ENCODE results near the gene KIF6. TPM values are rescaled to one million over a fixed set of nuclear protein-coding genes. Genes with fewer than 3 reads are reported as not detected.

KIF6 gene
- total RNA-seq, 1 donor: 0.27 TPM

GRCh38 chr6:39590871-39591393 lies 134.3 kb downstream of the KIF6 start:
- TF ChIP-seq, protein P1, sequence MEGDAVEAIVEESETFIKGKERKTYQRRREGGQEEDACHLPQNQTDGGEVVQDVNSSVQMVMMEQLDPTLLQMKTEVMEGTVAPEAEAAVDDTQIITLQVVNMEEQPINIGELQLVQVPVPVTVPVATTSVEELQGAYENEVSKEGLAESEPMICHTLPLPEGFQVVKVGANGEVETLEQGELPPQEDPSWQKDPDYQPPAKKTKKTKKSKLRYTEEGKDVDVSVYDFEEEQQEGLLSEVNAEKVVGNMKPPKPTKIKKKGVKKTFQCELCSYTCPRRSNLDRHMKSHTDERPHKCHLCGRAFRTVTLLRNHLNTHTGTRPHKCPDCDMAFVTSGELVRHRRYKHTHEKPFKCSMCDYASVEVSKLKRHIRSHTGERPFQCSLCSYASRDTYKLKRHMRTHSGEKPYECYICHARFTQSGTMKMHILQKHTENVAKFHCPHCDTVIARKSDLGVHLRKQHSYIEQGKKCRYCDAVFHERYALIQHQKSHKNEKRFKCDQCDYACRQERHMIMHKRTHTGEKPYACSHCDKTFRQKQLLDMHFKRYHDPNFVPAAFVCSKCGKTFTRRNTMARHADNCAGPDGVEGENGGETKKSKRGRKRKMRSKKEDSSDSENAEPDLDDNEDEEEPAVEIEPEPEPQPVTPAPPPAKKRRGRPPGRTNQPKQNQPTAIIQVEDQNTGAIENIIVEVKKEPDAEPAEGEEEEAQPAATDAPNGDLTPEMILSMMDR (IDR thresholded peaks at IDR 0.05; ENCODE audit: insufficient read depth, low read length): no peak
- no peak overlapping the region for H3K4me3 ChIP-seq (ENCODE audit: low read depth, low read length)
- DNase-seq (ENCODE audit: low read depth): no peak

GRCh38 chr6:39587080-39587479 lies 138.1 kb downstream of the KIF6 start:
- no peak for DNase-seq (ENCODE audit: low read depth)
- TF ChIP-seq, protein P1 (IDR thresholded peaks at IDR 0.05; ENCODE audit: insufficient read depth, low read length): no peak
- H3K4me3 ChIP-seq (ENCODE audit: low read depth, low read length): no peak overlapping the region

DNA sequence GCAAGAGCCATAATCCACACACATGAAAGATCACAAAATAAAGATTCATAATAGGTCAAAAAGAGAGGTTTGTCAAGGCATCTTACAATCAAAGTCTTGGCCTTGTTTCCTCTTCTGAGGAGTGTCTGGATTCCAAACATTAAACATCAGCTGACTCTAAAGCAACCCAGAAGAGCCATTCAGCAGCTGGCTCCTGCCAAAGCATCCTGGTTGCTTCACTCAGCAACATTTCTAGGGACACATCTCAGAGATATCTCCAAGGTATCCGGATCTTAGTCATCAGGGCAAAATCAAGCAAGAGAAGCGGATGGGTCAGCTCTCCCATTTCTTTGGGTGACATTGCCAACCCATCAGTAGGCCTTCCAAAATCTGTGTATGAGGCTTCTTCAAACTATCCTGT lies 139.6 kb downstream of the KIF6 start:
- no peak overlapping the region for H3K4me3 ChIP-seq (ENCODE audit: low read depth, low read length)
- TF ChIP-seq, protein P1 (IDR thresholded peaks at IDR 0.05; ENCODE audit: insufficient read depth, low read length): no peak
- DNase-seq (ENCODE audit: low read depth): no peak

GRCh38 chr6:39577446-39578165 lies 147.6 kb downstream of the KIF6 start:
- no peak for DNase-seq (ENCODE audit: low read depth)
- TF ChIP-seq, protein P1 (IDR thresholded peaks at IDR 0.05; ENCODE audit: insufficient read depth, low read length): no peak
- H3K4me3 ChIP-seq (ENCODE audit: low read depth, low read length): no peak overlapping the region

DNA sequence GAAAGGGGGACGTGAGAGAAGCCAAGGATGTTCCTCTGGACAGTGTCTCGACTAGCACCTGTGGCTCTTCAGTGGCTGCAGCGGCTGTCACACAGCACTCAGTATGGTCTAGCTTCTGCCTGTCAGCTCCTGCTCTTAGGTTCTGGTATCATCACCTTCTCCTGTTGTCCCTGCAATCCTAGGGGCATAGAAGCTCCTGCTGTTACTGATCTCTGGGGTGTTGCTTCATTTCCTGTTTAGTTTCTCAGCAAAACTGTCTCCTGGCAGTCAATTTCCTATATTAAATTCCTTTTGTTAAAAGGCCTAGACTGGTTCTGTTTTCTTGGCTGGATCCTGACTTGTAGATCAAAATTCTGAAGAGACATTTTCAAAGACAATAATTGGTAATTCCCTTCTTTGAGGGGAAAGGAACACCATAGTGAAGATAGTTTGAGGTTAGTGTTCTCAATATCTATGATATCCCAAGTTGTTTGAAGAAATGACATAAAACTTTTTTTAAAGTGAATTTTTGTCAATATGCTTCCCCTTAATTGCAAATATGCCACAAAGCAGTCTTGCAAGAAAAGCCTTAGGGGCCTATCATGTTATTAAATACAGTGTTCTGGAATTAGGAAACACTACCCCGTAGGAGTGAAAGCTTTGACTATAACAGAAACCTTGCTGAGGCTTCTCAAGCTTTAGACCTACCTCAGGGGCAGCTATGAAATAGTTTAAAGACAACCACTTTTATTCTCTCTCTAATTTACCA lies 148.5 kb downstream of the KIF6 start:
- TF ChIP-seq, protein P1 (IDR thresholded peaks at IDR 0.05; ENCODE audit: insufficient read depth, low read length): no peak
- DNase-seq (ENCODE audit: low read depth): no peak

DNA sequence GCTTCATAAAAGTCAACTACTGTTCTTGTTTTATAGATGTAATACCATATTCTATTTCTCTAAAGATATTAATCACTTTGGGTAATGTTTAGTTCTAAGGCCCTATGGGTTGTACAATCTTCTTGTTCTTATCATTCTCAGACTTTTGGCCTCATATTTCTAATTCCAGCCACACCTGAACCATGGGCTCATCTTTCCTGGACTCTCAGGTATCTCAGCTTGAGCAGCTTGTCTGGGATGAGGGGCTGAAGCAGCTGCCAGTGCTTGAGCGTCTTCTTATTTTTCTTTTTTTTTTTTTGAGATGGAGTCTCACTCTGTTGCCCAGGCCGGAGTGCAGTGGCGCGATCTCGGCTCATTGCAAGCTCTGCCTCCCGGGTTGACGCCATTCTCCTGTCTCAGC lies 150.2 kb downstream of the KIF6 start:
- no peak overlapping the region for H3K4me3 ChIP-seq (ENCODE audit: low read depth, low read length)
- DNase-seq (ENCODE audit: low read depth): no peak
- TF ChIP-seq, protein P1 (IDR thresholded peaks at IDR 0.05; ENCODE audit: insufficient read depth, low read length): no peak

More for the DNA sequence above, 148.5 kb downstream of the KIF6 start:
- no peak overlapping the region for H3K4me3 ChIP-seq (ENCODE audit: low read depth, low read length)

Data from fibroblast of the aortic adventitia (primary cell).